Measurements from ENCODE around the gene L3MBTL4.

The L3MBTL4 gene

DNA sequence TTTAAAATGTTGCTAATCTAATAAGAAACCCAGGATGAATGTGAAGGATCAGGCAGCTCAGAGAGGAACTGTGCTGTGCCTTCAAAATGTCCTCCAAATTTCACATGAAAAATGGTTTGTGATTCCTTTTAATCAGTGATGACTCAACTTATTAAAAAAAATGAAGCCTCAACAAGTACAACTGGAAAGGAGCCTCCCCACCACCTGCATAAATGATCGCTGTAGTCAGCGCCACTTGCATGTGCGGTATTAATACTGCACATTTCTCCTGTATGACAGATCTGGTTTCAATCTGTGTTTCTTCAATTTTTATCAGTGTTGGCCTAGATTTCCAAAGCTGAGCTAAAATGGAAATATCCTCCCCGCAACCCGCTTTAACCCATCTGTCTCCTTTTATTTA lies 404.4 kb downstream of the L3MBTL4 start:
- FAIRE-seq (no peak), DNase-seq (ENCODE audit: insufficient read length, low spot score) (no peak)

- FAIRE-seq (no peak), DNase-seq (ENCODE audit: insufficient read length, low spot score) (no peak)
Observed at GRCh38 chr18:6009756-6010155, 405.0 kb downstream of the L3MBTL4 start.

DNA sequence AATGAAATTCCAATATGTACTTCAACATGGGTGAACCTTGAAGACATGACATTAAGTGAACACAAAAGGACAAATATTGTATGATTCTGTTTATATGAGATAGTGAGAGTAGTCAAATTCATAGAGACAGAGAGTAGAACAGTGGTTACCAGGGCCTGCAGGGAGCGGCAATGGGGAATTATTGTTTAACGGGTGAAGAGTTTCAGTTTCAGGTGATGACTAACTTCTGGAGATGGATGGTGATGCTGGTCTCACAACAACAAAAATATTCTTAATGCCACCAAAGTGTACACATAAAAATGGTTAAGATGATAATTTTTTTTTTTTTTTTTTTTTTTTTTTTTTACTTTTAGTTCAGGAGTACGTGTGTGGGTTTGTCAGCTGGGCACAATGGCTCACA lies 410.0 kb downstream of the L3MBTL4 start:
- FAIRE-seq = peak; percentile 95
- DNase-seq (ENCODE audit: insufficient read length, low spot score) = no peak

GRCh38 chr18:6004119-6004518 lies 410.6 kb downstream of the L3MBTL4 start:
- DNase-seq (ENCODE audit: insufficient read length, low spot score) = no peak
- FAIRE-seq = no peak

DNA sequence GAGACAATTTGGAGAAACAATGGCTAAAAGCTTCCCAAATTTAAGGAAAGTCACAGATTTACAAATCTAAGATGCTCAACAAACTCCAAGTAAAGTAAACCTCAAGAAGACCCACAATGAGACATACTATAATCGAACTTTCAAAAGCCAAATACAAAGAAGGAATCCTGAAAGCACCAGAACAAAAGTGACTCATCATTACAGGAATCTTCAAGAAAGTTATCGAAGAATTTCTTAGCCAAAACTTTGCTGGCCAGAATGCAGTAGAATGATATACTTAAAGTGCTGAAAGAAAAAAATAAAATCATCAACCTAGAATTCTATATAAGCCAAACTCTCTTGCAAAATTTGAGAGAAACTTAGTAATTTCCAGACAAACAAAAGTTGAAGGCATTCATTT lies 412.8 kb downstream of the L3MBTL4 start:
- FAIRE-seq (no peak), DNase-seq (ENCODE audit: insufficient read length, low spot score) (no peak)

DNA sequence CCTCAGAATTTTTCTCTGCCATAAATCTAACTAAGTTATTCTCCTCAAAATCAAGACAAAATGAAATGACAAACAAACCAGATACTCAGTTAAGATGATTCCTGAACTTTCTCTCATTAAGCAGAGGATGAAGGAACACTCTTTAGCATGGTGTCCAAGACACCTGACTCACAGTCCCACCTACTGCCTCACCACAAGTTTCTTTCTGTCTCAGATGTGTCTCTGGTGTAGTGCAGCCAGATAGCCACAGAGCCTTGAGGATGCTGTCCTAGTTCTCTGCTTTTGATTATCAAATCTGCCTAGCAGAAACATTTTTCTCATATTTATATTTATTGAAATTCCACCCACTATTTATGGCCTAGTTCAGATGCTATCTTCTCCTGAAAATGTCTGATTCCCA lies 415.8 kb downstream of the L3MBTL4 start:
- DNase-seq (ENCODE audit: insufficient read length, low spot score) (no peak), FAIRE-seq (peak; percentile 69)

GRCh38 chr18:5998166-5998881 lies 416.4 kb downstream of the L3MBTL4 start:
- DNase-seq (ENCODE audit: insufficient read length, low spot score) = no peak
- no peak for FAIRE-seq

- DNase-seq (ENCODE audit: insufficient read length, low spot score) (no peak), FAIRE-seq (peak; percentile 18)
Observed at GRCh38 chr18:5997361-5997760, 417.4 kb downstream of the L3MBTL4 start.

GRCh38 chr18:5995626-5996025 lies 419.1 kb downstream of the L3MBTL4 start:
- FAIRE-seq (no peak), DNase-seq (ENCODE audit: insufficient read length, low spot score) (no peak)

GRCh38 chr18:5993938-5994337 lies 420.8 kb downstream of the L3MBTL4 start:
- FAIRE-seq (no peak), DNase-seq (ENCODE audit: insufficient read length, low spot score) (no peak)

- FAIRE-seq = no peak
- DNase-seq (ENCODE audit: insufficient read length, low spot score) = no peak
Observed at GRCh38 chr18:5992381-5992780, 422.3 kb downstream of the L3MBTL4 start.

DNA sequence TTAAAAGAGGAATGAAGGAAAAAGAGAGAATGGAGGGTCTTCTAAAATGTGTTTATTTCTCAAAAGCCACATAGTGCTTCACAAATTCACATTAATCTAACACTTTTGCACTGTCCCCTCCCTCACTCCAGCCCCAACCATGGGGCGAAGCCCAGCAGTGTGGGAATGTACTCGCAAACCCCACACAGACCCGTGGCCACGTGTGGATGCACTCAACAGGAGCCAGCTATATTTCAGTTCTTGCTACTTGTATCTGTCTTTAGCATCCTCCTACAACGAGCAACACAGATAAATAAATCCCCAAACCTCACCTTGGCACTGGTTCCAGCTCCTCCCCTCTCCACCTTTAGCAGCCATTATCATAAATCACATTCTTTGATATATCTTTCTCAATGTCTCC lies 427.5 kb downstream of the L3MBTL4 start:
- no peak for DNase-seq (ENCODE audit: insufficient read length, low spot score)
- no peak for FAIRE-seq

DNA sequence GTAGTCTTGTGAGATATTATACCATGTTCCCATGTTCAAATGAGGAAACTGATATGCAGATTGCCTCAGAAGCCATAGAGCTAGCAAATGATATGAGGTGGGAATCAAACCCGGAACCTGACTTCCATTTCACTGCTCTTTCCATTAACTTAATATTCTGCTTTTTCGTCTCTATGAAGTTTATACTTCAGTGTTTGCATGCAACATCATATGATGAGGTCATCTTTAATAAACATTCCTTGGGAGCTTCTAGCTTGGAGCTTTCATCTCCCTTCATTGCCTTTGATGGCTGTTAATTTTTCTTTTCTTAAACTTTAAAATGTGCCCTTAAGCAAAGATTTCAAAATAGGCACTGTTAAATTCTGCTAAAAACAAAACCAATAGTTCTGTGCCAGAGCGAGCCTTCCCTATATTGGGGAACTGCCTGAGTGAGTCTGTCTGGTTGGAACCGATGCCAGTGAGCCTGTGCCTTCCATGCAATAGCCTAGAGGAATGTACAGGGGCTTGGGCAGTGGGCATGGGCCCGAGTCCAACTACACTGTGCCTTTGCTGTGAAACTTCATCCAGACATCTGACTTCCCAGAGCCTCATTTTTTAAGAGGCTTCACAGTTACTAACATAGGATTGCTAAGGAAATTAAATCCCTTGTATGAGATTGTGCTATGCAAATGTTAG lies 428.3 kb downstream of the L3MBTL4 start:
- FAIRE-seq = no peak

GRCh38 chr18:5984245-5984644 lies 430.5 kb downstream of the L3MBTL4 start:
- no peak for DNase-seq (ENCODE audit: insufficient read length, low spot score)
- FAIRE-seq = peak; percentile 4

More for the DNA sequence above, 428.3 kb downstream of the L3MBTL4 start:
- DNase-seq (ENCODE audit: insufficient read length, low spot score) = no peak

DNA sequence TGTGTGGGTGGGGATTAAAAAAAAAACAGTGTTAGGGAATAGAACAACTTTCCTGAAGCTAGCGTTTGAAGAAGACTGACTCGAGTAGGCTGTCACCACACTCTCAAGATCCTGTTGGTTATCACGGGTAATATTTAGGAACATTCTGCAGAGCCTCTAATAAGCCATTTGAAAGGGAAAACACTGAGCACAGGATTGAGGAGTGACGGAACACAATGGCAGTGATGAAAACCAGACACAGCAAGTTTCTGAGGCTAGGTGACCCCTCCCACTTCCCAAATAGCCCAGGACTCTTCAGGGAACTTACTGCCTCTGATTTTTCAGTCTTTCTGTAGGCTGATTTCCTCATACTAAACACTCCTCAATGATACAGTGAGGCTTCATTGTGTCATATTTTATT lies 431.2 kb downstream of the L3MBTL4 start:
- FAIRE-seq = no peak

GRCh38 chr18:5982332-5982731 lies 432.4 kb downstream of the L3MBTL4 start:
- FAIRE-seq = peak; percentile 68

More for the DNA sequence above, 431.2 kb downstream of the L3MBTL4 start:
- no peak for DNase-seq (ENCODE audit: insufficient read length, low spot score)

GRCh38 chr18:5980721-5981120 lies 434.0 kb downstream of the L3MBTL4 start:
- FAIRE-seq = no peak
- DNase-seq (ENCODE audit: insufficient read length, low spot score) = no peak

More at GRCh38 chr18:5982332-5982731, 432.4 kb downstream of the L3MBTL4 start:
- no peak for DNase-seq (ENCODE audit: insufficient read length, low spot score)

GRCh38 chr18:5979971-5980457 lies 434.7 kb downstream of the L3MBTL4 start:
- DNase-seq (ENCODE audit: insufficient read length, low spot score) (no peak), FAIRE-seq (peak; percentile 76)

DNA sequence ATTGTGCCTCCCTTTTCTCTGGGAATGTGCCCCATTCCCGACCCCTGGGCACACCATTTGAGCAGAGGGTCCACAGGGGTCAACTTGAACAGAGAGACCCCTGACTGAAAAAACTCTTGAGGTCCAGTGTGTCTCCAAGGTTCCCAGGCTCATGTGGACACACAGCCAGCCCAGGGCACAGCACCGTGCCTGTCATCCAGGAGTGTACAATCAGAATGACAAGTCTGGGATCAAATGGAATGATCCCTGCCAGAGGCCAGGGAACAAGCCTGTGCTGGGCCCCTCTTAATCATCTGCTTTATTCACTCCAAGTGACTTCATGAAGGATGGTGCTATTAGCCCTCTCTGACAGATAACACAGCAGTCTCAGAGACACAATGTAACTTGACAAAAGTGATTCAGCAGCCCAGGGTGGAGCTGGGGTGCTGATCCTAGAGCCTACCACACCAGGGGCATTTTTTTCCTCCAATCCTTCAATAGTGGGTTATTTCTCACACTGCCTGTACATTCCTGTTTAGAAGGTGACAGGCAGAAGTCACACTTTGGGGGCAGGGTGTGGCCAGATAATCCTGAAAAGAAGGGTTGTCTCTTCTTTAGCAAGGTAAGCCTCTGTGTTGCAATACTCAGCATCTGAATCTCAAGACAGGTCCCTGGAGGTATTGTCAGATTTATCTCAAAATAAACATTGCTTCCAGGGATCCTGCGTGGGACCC lies 435.4 kb downstream of the L3MBTL4 start:
- DNase-seq (ENCODE audit: insufficient read length, low spot score) (no peak), FAIRE-seq (no peak)

- no peak for FAIRE-seq
- no peak for DNase-seq (ENCODE audit: insufficient read length, low spot score)
Observed at GRCh38 chr18:5977022-5977421, 437.7 kb downstream of the L3MBTL4 start.
